Upper lobe of right lung (tissue), 1 donor: ENCODE results near the gene TRPM6. TPM values are rescaled to one million over a fixed set of nuclear protein-coding genes. Genes with fewer than 3 reads are reported as not detected.

Source experiments
- ATAC-seq: fragments of 200-7000 bp; cut with Tn5 transposase; one replicate; pipeline ENCODE4 v1.9.1; 2020; ENCODE audit warnings: mild to moderate bottlenecking, moderate library complexity
- DNase-seq: peaks from one replicate; pipeline ENCODE4 v3.0.0-alpha.2; 2020
- H3K27ac ChIP-seq: fragments of 200-600 bp; one replicate; pipeline ENCODE4 v1.8.0; 2022
- H3K27me3 ChIP-seq: fragments of 200-600 bp; one replicate; pipeline ENCODE4 v1.8.0; 2022; ENCODE audit warnings: mild to moderate bottlenecking
- H3K36me3 ChIP-seq: fragments of 200-600 bp; one replicate; pipeline ENCODE4 v1.8.0; 2022
- H3K4me1 ChIP-seq: fragments of 200-600 bp; one replicate; pipeline ENCODE4 v1.8.0; 2022
- H3K4me3 ChIP-seq: fragments of 200-600 bp; one replicate; pipeline ENCODE4 v1.8.0; 2022; ENCODE audit warnings: mild to moderate bottlenecking
- H3K9me3 ChIP-seq: fragments of 200-600 bp; one replicate; pipeline ENCODE4 v1.8.0; 2022
- intact Hi-C: fragments of 100-400 bp; cut with DNase I; formaldehyde crosslinking; loops from one replicate; pipeline ENCODE4 v1.11.0; 2022
- total RNA-seq: library from RNA; stranded (reverse); fragmentation: NEBNext Ultra II Directional; extraction: Animal tissue kit (Norgen Biotek cat#: 25700); gene quantifications from one replicate; pipeline ENCODE4 v1.2.1, GENCODE V29; 2021
- TF ChIP-seq, protein P1 (sequence below): fragments of 200-600 bp; IDR thresholded peaks from one replicate; pipeline ENCODE4 v1.8.0; 2022; ENCODE audit warnings: antibody characterized with exemption
- donor health status: DM: no; HTN: yes; CAD: no; lungs with severe emphysema.

TRPM6 gene
- total RNA-seq, 1 donor from 2014 or later = 1.2 TPM

DNA sequence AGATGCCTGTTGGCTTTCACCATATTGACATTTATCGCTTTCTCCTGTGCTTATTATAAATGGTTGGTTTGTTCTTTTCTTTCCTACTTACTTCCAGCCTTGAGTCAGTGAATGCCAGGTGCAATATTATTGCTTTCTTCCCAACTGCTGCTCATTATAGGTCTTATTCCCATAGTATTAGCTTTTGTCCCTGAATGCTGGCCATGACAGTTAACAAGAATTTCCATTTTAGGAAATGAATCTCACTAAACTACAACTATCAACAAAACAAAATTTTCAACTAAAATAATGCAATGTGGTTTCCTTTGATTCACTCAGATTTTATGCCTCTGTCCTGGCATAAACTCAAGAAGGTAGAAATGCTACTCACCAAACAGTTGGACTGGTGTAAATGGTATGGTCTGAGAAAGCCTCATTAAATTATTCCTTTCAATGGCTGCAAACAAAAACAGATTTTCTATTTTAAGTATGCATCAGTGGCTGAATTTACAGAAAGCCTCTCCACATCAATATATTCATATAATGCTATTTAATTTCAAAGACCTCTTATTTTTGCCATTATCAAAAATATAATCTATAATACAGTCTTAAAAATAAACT lies 145.4 kb downstream of the TRPM6 start:
- H3K27me3 ChIP-seq = no peaks in the 10 kb centered on the region
- no peaks in the 10 kb centered on the region for H3K4me1 ChIP-seq
- no peak overlapping the region for H3K27ac ChIP-seq
- intact Hi-C loops = no loop called here
- H3K36me3 ChIP-seq = no peaks in the 10 kb centered on the region
- DNase-seq (no peak), ATAC-seq (no peak)
- H3K4me3 ChIP-seq = no peak overlapping the region
- no peaks in the 10 kb centered on the region for H3K9me3 ChIP-seq
- TF ChIP-seq, protein P1, sequence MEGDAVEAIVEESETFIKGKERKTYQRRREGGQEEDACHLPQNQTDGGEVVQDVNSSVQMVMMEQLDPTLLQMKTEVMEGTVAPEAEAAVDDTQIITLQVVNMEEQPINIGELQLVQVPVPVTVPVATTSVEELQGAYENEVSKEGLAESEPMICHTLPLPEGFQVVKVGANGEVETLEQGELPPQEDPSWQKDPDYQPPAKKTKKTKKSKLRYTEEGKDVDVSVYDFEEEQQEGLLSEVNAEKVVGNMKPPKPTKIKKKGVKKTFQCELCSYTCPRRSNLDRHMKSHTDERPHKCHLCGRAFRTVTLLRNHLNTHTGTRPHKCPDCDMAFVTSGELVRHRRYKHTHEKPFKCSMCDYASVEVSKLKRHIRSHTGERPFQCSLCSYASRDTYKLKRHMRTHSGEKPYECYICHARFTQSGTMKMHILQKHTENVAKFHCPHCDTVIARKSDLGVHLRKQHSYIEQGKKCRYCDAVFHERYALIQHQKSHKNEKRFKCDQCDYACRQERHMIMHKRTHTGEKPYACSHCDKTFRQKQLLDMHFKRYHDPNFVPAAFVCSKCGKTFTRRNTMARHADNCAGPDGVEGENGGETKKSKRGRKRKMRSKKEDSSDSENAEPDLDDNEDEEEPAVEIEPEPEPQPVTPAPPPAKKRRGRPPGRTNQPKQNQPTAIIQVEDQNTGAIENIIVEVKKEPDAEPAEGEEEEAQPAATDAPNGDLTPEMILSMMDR = no peak

DNA sequence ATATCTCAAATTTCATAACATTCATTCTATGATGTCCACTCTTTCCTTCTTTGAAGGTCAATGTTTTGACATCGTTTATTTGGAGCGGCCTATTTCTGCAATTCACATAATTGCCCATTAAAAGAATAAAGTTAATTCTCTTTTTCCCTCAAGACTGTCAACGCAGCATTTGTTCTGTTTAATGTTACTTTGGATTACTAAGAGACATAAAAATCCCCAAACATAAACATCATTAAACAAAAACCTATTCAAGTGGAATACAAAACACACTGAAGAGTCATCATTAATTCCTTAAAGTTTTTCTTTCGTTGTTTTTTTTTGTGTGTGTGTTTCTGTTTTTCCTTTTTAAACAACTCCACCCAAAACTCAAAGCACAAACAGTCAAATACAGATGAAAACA lies 151.1 kb downstream of the TRPM6 start:
- H3K9me3 ChIP-seq = no peaks in the 10 kb centered on the region
- ATAC-seq = no peak
- H3K4me1 ChIP-seq = no peaks in the 10 kb centered on the region
- DNase-seq = no peak
- H3K27me3 ChIP-seq = no peaks in the 10 kb centered on the region
- intact Hi-C loops = no loop called here
- no peak overlapping the region for H3K27ac ChIP-seq
- TF ChIP-seq, protein P1 = no peak
- no peak overlapping the region for H3K4me3 ChIP-seq
- no peaks in the 10 kb centered on the region for H3K36me3 ChIP-seq

DNA sequence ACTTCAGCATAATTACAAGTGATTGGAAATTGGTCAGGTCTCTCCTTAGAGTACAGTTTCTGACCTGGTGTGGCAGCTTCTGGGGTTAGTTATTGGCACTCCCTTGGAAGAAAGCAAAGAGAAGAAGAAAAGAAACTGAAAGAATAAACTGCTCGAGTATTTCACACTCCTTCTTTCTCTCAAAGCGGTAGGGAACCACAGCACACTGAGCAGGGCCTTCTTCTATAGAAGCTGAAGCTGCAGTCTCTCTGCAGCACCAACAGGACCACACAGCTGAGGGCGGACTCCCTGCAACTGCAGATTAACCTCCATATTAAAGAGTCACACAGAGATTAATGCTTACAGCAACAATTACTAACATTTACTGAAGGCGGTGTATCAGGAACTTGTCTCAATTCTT lies 152.0 kb downstream of the TRPM6 start:
- intact Hi-C loops = no loop called here
- no peak overlapping the region for H3K27ac ChIP-seq
- ATAC-seq = no peak
- H3K27me3 ChIP-seq = no peaks in the 10 kb centered on the region
- H3K36me3 ChIP-seq = no peaks in the 10 kb centered on the region
- no peak for DNase-seq
- no peaks in the 10 kb centered on the region for H3K9me3 ChIP-seq
- no peak overlapping the region for H3K4me3 ChIP-seq
- H3K4me1 ChIP-seq = no peaks in the 10 kb centered on the region
- TF ChIP-seq, protein P1 = no peak

DNA sequence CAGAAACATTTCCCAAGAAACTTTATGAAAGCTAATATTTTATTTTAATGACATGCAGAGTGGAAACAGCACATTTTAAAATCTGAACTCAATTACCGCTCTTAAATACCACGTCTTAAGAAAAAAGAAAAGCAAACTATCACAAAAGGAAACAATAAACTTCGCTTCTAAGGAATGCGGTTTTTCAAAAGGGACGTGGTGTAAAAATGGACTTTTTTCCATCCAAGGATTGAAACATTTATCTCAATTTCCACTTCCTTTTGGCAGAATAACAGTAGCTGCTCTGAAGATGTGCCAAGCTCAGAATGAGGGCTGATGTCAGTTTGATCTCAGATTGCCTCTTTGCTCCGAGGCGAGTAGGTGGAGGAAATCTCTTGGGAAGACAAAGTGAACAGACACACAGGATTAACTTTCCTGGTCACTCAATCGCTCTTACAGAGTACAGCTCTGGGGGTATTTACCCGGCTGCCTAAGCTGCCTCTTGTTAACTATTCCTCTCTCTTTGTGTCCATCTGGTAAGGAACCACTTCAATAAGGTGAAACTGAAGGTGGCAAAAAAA lies 158.5 kb downstream of the TRPM6 start:
- ATAC-seq (no peak), DNase-seq (no peak)
- Histone ChIP-seq H3K9me3 (no peaks in the 10 kb centered on the region), H3K36me3 (no peaks in the 10 kb centered on the region), H3K4me1 (no peaks in the 10 kb centered on the region), H3K4me3 (no peak overlapping the region), H3K27ac (no peak overlapping the region), H3K27me3 (no peaks in the 10 kb centered on the region)
- intact Hi-C loops = no loop called here
- TF ChIP-seq, protein P1 = no peak

DNA sequence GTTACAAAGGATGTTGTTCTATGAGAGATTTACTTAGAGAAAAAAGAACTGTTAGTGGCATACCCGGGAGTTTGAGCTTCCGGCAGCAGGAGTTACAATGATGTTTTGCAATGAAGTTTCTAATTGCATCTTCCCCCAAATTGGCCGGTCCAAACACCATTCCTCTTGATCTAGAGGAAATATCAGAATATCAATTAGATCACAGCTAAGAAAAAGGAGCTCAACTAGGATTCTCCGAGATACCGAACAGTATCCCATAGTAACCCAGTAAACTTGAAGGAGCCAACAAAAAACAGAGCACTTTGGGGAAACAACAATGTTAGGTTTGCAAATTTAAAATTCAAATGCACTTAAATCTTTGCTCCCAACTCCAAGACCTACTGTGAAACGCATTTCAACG lies 159.5 kb downstream of the TRPM6 start:
- intact Hi-C loops = no loop called here
- TF ChIP-seq, protein P1 = no peak
- DNase-seq = no peak
- no peaks in the 10 kb centered on the region for H3K36me3 ChIP-seq
- no peaks in the 10 kb centered on the region for H3K9me3 ChIP-seq
- no peak overlapping the region for H3K4me3 ChIP-seq
- ATAC-seq = no peak
- H3K27me3 ChIP-seq = no peaks in the 10 kb centered on the region
- no peak overlapping the region for H3K27ac ChIP-seq
- no peaks in the 10 kb centered on the region for H3K4me1 ChIP-seq

DNA sequence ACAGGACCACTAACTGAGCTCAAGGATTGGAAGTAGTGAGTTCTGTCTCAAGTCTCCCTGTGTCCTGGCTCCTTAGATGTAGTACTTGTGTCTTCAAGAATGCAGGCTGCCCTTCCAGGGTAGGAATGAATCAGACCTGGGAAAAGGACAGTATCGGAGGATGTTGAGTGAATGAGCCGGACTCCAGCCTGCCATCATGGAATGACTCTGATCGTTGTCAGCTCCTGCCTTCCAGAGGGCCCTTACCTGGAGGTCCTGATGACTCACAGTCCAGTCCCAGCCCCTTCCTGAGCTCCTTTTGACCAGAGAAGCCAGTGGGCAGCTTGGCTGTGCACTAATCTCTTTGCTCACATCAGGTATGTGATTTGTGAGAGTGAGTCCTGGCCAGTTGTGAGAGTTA lies 161.1 kb downstream of the TRPM6 start:
- ATAC-seq (no peak), DNase-seq (no peak)
- H3K9me3 ChIP-seq = no peaks in the 10 kb centered on the region
- TF ChIP-seq, protein P1 = no peak
- intact Hi-C loops = no loop called here
- no peak overlapping the region for H3K27ac ChIP-seq
- H3K36me3 ChIP-seq = no peaks in the 10 kb centered on the region
- H3K27me3 ChIP-seq = no peaks in the 10 kb centered on the region
- H3K4me3 ChIP-seq = no peak overlapping the region
- H3K4me1 ChIP-seq = no peaks in the 10 kb centered on the region
